Cardiac fibroblast (primary cell): ENCODE measurements around the gene LRRC34.

Source experiments
- DNase-seq, 2 donors: peaks; one replicate each; pipeline versions ENCODE4 v3.0.0 to v3.0.0-alpha.2; 2010; ENCODE audit warnings: low read depth in 2 of 2
- H3K4me3 ChIP-seq, 2 donors: replicated peaks in 1 of 2; 1 replicate in 1 of 2; 2 replicates in 1 of 2; pipeline ENCODE4 v1.5.1; 2011; ENCODE audit warnings: low read depth in 2 of 2, low read length in 2 of 2, mild to moderate bottlenecking in 2 of 2, moderate library complexity in 1 of 2
- CTCF ChIP-seq: IDR thresholded peaks from one replicate; pipeline ENCODE4 v1.5.1; 2011; ENCODE audit warnings: low read depth, mild to moderate bottlenecking, low read length, inconsistent platforms

The LRRC34 gene

GRCh38 chr3:169780742-169781141 is 32.0 kb downstream of the LRRC34 start:
- H3K4me3 ChIP-seq, result no peak overlapping the region
- no peak for DNase-seq
- TF ChIP-seq CTCF, result no peak

GRCh38 chr3:169777822-169778221 is 34.9 kb downstream of the LRRC34 start:
- H3K4me3 ChIP-seq, result no peak overlapping the region
- no peak for TF ChIP-seq CTCF
- no peak for DNase-seq

- no peak for DNase-seq
- TF ChIP-seq CTCF, result no peak
- H3K4me3 ChIP-seq, result peak overlapping the region; percentile 81 to 98
Observed at GRCh38 chr3:169774186-169774585, 38.5 kb downstream of the LRRC34 start.

GRCh38 chr3:169772897-169773816 is 39.5 kb downstream of the LRRC34 start, which contains the start of gene MYNN:
TSS of gene MYNN (plus strand) at chr3:169773396. CDS start at chr3:169774296, 900 bp downstream.
- DNase-seq, result peak; percentile 90 to 92
- peak; percentile 1 for TF ChIP-seq CTCF
- H3K4me3 ChIP-seq, result peak within 1 kb of the TSS; percentile 81 to 98

- peak overlapping the region; percentile 81 to 98 for H3K4me3 ChIP-seq
- TF ChIP-seq CTCF, result no peak
- peak; percentile 83 to 84 for DNase-seq
Observed at GRCh38 chr3:169772305-169772896, 40.3 kb downstream of the LRRC34 start.

- DNase-seq, result peak; percentile 87
- TF ChIP-seq CTCF, result no peak
- H3K4me3 ChIP-seq, result peak overlapping the region; percentile 81 to 98
Observed at GRCh38 chr3:169771497-169772304, 41.0 kb downstream of the LRRC34 start.
